GM12892 (cell line): Measurements from ENCODE around the gene DNAJC17.

Experiments used
- POLR2A ChIP-seq: IDR thresholded peaks from 2 replicates; pipeline ENCODE4 v1.6.1; 2011; ENCODE audit warnings: low read depth, low read length, control low read depth
- POLR2AphosphoS5 ChIP-seq: IDR thresholded peaks from 2 replicates; pipeline ENCODE4 v1.6.1; 2011; ENCODE audit warnings: low read depth, low read length, control low read depth

GRCh38 chr15:40771242-40771641 is 36.0 kb downstream of the DNAJC17 start:
- TF ChIP-seq POLR2AphosphoS5 (no peak), POLR2A (no peak)
